Endothelial cell of umbilical vein (primary cell): ENCODE measurements around the gene IGSF23. TPM values are rescaled to one million over a fixed set of nuclear protein-coding genes. Genes with fewer than 3 reads are reported as not detected.

Experiments
- BruUV-seq: library from RNA; stranded (reverse); fragments of 400-500 nt; replicated peaks from 2 replicates; lab custom pipeline; 2021; lab: Mats Ljungman, UMichigan
- CTCF ChIA-PET: fragments of 300-600, 350-600 bp; sonication (Branson Sonifier 250); formaldehyde crosslinking; loops from one replicate; lab custom pipeline; 2021; ENCODE audit warnings: antibody characterized with exemption, inconsistent platforms; lab: Charles Lee
- POLR2A ChIA-PET: fragments of 300-600, 350-600 bp; sonication (Branson Sonifier 250); formaldehyde crosslinking; loops from one replicate; lab custom pipeline; 2021; ENCODE audit warnings: antibody characterized with exemption, inconsistent platforms; lab: Charles Lee
- DNase-seq: peaks from one replicate; pipeline ENCODE4 v3.0.0-alpha.2; 2011; ENCODE audit warnings: low read depth, low spot score
- FAIRE-seq: peaks from 2 replicates; lab custom pipeline; 2011; peaks lifted over from hg19 to GRCh38; lab: Jason Lieb, UNC
- H2AFZ ChIP-seq: 2 replicates; pipeline ENCODE4 v1.6.0; 2012; ENCODE audit warnings: low read depth, low read length, control low read depth, inconsistent platforms
- H3K27ac ChIP-seq: 2 replicates; pipeline ENCODE4 v1.5.1; 2011; ENCODE audit warnings: low read depth, mild to moderate bottlenecking, control low read depth, low read length, moderate library complexity; ENCODE audit not compliant: insufficient read depth
- H3K27me3 ChIP-seq, 2 experiments: 2 replicates each; pipeline versions ENCODE4 v1.6.0 to v1.6.1; 2011; ENCODE audit warnings: low read length in 2 of 2, mixed read lengths in 1 of 2; ENCODE audit not compliant: control insufficient read depth in 2 of 2, insufficient read depth in 2 of 2
- H3K36me3 ChIP-seq, 2 experiments: 2 replicates in 1 of 2; 3 replicates in 1 of 2; pipeline ENCODE4 v1.5.1; 2011; ENCODE audit warnings: low read length in 2 of 2, mild to moderate bottlenecking in 1 of 2, moderate library complexity in 1 of 2; ENCODE audit not compliant: control insufficient read depth in 2 of 2, insufficient read depth in 2 of 2; ENCODE audit errors: extremely low read depth in 1 of 2
- H3K4me1 ChIP-seq: 3 replicates; pipeline ENCODE4 v1.5.1; 2011; ENCODE audit warnings: mild to moderate bottlenecking, low read length; ENCODE audit not compliant: control insufficient read depth, insufficient read depth; ENCODE audit errors: extremely low read depth
- H3K4me2 ChIP-seq: 2 replicates; pipeline ENCODE4 v1.6.1; 2011; ENCODE audit warnings: low read length, control low read depth, mixed read lengths; ENCODE audit not compliant: insufficient read depth
- H3K4me3 ChIP-seq, 3 experiments: fragments of 200-600 bp in 1 of 3; sonication (generic), shearing (Covaris generic) in 1 of 3; replicated peaks in 1 of 3; 2 replicates each; pipeline ENCODE4 v1.5.1; 2011 to 2016; ENCODE audit warnings: control low read depth in 3 of 3, low read length in 3 of 3, mild to moderate bottlenecking in 2 of 3, inconsistent platforms in 1 of 3, low read depth in 1 of 3, moderate library complexity in 1 of 3; ENCODE audit not compliant: insufficient read depth in 1 of 3
- H3K79me2 ChIP-seq: 2 replicates; pipeline ENCODE4 v1.6.0; 2012; ENCODE audit warnings: low read length, inconsistent platforms; ENCODE audit not compliant: control insufficient read depth, insufficient read depth
- H3K9ac ChIP-seq: replicated peaks from 2 replicates; pipeline ENCODE3; 2011; ENCODE audit warnings: low read length, control low read depth; ENCODE audit not compliant: insufficient read depth; ENCODE audit errors: extremely low read depth
- H3K9me1 ChIP-seq: replicated peaks from 3 replicates; pipeline ENCODE4 v1.6.0; 2011; ENCODE audit warnings: mild to moderate bottlenecking, low read length; ENCODE audit not compliant: control insufficient read depth, insufficient read depth; ENCODE audit errors: extremely low read depth
- H3K9me3 ChIP-seq: replicated peaks from 2 replicates; pipeline ENCODE4 v1.5.1; 2012; ENCODE audit warnings: low read length, inconsistent platforms; ENCODE audit not compliant: control insufficient read depth, insufficient read depth
- H4K20me1 ChIP-seq: replicated peaks from 2 replicates; pipeline ENCODE3; 2011; ENCODE audit warnings: mild to moderate bottlenecking, low read length; ENCODE audit not compliant: control insufficient read depth, insufficient read depth; ENCODE audit errors: extremely low read depth
- EZH2 ChIP-seq: IDR thresholded peaks from 2 replicates; pipeline ENCODE4 v1.6.1; 2012; ENCODE audit warnings: borderline replicate concordance, low read depth, mild to moderate bottlenecking, moderate library complexity, low read length, inconsistent platforms; ENCODE audit not compliant: severe bottlenecking
- FOS ChIP-seq: IDR thresholded peaks from 2 replicates; pipeline ENCODE4 v1.6.1; 2011; ENCODE audit warnings: mild to moderate bottlenecking, low read length, moderate library complexity, borderline replicate concordance; ENCODE audit not compliant: insufficient read depth
- GATA2 ChIP-seq: IDR thresholded peaks from 2 replicates; pipeline ENCODE4 v1.7.0; 2011; ENCODE audit warnings: low read depth, mild to moderate bottlenecking, moderate library complexity, mixed read lengths, low read length; ENCODE audit not compliant: insufficient read length, insufficient read depth
- JUN ChIP-seq: IDR thresholded peaks from 2 replicates; pipeline ENCODE4 v1.6.1; 2011; ENCODE audit warnings: borderline replicate concordance, low read depth; ENCODE audit not compliant: insufficient read length, insufficient read depth
- MYC ChIP-seq: IDR thresholded peaks from one replicate; pipeline ENCODE4 v1.6.1; 2011; ENCODE audit warnings: mild to moderate bottlenecking, low read depth, low read length
- POLR2A ChIP-seq: IDR thresholded peaks from 2 replicates; pipeline ENCODE4 v1.6.1; 2012; ENCODE audit warnings: low read depth, mild to moderate bottlenecking, control low read depth, low read length
- POLR2AphosphoS5 ChIP-seq: IDR thresholded peaks from 2 replicates; pipeline ENCODE4 v1.6.1; 2012; ENCODE audit warnings: low read depth, mild to moderate bottlenecking, control low read depth, low read length, moderate library complexity; ENCODE audit not compliant: insufficient read depth
- dilution Hi-C: fragments of 300-500 bp; cut with MboI; formaldehyde crosslinking; loops from one replicate; pipeline ENCODE4 v1.15.0; 2019; ENCODE audit warnings: low sequenced_read_pairs; ENCODE audit not compliant: extremely low pct_ligation_motif_present
- intact Hi-C: fragments of 100-400 bp; cut with micrococcal nuclease; formaldehyde crosslinking; loops from one replicate; pipeline ENCODE4 v1.10.0; 2022
- polyA plus RNA-seq, 4 experiments: library from polyadenylated mRNA; depleted of rRNA in 3 of 4; stranded (reverse) in 3 of 4; unstranded in 1 of 4; fragments of >200 nt; gene quantifications; 2 replicates each; pipeline versions ENCODE4 v1.2.1 to v1.2.3, GENCODE V29; 2011 to 2012; ENCODE audit warnings: missing spikeins in 1 of 4
- total RNA-seq: library from RNA; stranded (reverse); gene quantifications from 2 replicates; pipeline ENCODE4 v1.2.3, GENCODE V29; 2021
- TF ChIP-seq, protein P1 (sequence below), 2 donors: IDR thresholded peaks; 1 replicate in 1 of 2; 2 replicates in 1 of 2; pipeline ENCODE4 v1.5.1; 2011; ENCODE audit warnings: low read length in 2 of 2, mild to moderate bottlenecking in 2 of 2, moderate library complexity in 2 of 2, control low read depth in 1 of 2, inconsistent platforms in 1 of 2, low read depth in 1 of 2; ENCODE audit not compliant: insufficient read depth in 1 of 2; ENCODE audit errors: extremely low read depth in 1 of 2
- TF ChIP-seq, protein P2 (sequence below): IDR thresholded peaks from 2 replicates; pipeline ENCODE4 v1.6.1; 2011; ENCODE audit not compliant: insufficient read depth, insufficient read length

Gene IGSF23
- total and polyA plus RNA-seq, 2 donors (not counting 3 experiments of a cell fraction or from before 2014, with no cell fraction given), result 0.73 TPM; not detected in 1

DNA sequence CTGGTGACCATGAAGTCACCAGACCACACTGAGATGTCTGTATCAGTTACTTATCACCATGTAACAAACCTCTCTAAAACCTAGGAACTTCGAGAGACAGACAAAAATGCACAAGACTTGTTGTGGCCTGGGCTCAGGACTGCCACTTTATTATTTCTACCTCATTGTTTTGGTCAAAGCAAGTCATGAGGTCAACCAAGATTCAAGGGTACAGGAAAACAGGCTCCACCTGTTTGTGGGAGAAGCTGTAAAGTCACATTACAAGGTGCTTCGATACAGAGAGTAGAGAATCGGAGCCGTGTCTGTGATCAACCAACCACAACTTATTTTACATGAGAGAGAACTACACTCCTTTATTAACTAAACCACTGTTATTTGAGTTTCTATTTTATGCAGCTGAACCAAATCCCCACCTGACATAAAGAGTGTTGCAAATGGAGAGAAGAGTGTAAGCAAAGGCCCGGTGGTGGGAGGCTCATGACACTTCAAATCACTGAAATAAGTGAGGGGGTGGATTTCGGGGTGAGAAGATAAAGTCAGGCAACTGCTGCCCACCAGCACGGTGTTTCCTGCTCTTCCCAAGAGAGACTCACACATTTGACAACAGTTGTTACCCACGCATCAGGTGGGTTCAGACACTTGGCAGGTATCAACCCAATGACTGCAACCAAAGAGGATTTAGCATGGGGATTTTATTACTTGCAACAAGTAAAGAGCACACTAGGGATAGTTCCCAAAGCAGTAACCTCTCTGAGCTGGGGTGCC, 39.0 kb upstream of the IGSF23 start:
- TF ChIP-seq JUN, result no peak
- TF ChIP-seq EZH2, result no peak
- TF ChIP-seq POLR2A, result no peak
- TF ChIP-seq FOS, result no peak
- TF ChIP-seq GATA2, result no peak
- H3K4me1 ChIP-seq, result no peaks in the 10 kb centered on the region
- H2AFZ ChIP-seq, result no peak overlapping the region
- no peaks in the 10 kb centered on the region for H4K20me1 ChIP-seq
- no peak overlapping the region for H3K27ac ChIP-seq
- no peaks in the 10 kb centered on the region for H3K79me2 ChIP-seq
- H3K36me3 ChIP-seq, result no peaks in the 10 kb centered on the region
- H3K9me1 ChIP-seq, result no peaks in the 10 kb centered on the region
- FAIRE-seq (no peak), DNase-seq (no peak)
- CTCF ChIA-PET, result interaction anchor here (0.6 to 2.3 kb wide), 6 partner anchors 9 to 196 kb away, joined by 3 to 14 read pairs (median 6); no protein-coding TSS in a partner anchor
- no peak overlapping the region for H3K9ac ChIP-seq
- peaks cover 0 to 3% of the 10 kb centered on the region in 2 experiments for H3K27me3 ChIP-seq
- no peak overlapping the region for H3K4me2 ChIP-seq
- BruUV-seq, result no TSS peak
- no peaks in the 10 kb centered on the region for H3K9me3 ChIP-seq
- dilution Hi-C loops (no loop called here), intact Hi-C loops (no loop called here)
- no peak overlapping the region for H3K4me3 ChIP-seq
- POLR2A ChIA-PET, result interaction anchor here (0.6 kb wide), 1 partner anchor 10 kb away, joined by 4 read pairs; no protein-coding TSS in a partner anchor

DNA sequence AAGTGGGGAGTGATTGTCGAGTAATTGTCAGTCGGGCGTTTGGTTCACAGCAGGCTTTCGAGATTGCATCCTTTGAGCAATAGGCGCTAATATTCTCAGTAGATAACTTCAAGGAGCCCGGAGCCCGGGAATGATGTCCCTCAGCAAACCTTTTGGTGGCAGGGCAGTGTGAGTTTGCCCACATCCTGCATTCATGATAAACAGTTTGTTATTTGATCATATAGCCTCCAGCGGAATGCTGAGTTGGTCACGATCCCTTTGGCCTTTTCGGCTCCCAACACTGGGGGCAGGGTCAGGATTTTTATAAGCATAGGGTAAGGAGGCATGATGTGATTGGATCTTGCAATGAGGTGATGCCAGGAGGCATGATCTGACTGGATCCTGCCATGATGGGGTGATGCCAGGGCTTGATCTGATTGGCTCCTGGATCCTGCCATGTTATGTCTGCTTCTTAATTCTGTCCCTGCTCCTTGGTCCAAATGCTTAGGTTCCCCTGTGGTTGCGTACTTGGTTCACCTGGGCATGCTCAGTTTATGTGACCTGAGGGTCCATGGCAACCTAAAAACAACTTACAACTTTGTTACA, 38.2 kb upstream of the IGSF23 start:
- dilution Hi-C loops, result no loop called here
- ChIA-PET POLR2A (no interaction called here), CTCF (interaction anchor here (2.3 kb wide), 1 partner anchor 83 kb away, joined by 14 read pairs; no protein-coding TSS in a partner anchor)
- Histone ChIP-seq H3K27me3 (no peaks in the 10 kb centered on the region), H4K20me1 (no peaks in the 10 kb centered on the region), H3K9ac (no peak overlapping the region), H3K27ac (no peak overlapping the region), H3K9me3 (no peaks in the 10 kb centered on the region), H3K4me2 (no peak overlapping the region), H3K9me1 (no peaks in the 10 kb centered on the region), H3K4me1 (no peaks in the 10 kb centered on the region), H3K79me2 (no peaks in the 10 kb centered on the region), H2AFZ (no peak overlapping the region), H3K4me3 (no peak overlapping the region), H3K36me3 (no peaks in the 10 kb centered on the region)
- FAIRE-seq (no peak), DNase-seq (no peak)
- BruUV-seq, result no TSS peak
- TF ChIP-seq POLR2A, result no peak
- no peak for TF ChIP-seq GATA2
- TF ChIP-seq MYC, result no peak
- TF ChIP-seq, protein P1, sequence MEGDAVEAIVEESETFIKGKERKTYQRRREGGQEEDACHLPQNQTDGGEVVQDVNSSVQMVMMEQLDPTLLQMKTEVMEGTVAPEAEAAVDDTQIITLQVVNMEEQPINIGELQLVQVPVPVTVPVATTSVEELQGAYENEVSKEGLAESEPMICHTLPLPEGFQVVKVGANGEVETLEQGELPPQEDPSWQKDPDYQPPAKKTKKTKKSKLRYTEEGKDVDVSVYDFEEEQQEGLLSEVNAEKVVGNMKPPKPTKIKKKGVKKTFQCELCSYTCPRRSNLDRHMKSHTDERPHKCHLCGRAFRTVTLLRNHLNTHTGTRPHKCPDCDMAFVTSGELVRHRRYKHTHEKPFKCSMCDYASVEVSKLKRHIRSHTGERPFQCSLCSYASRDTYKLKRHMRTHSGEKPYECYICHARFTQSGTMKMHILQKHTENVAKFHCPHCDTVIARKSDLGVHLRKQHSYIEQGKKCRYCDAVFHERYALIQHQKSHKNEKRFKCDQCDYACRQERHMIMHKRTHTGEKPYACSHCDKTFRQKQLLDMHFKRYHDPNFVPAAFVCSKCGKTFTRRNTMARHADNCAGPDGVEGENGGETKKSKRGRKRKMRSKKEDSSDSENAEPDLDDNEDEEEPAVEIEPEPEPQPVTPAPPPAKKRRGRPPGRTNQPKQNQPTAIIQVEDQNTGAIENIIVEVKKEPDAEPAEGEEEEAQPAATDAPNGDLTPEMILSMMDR (IDR thresholded peaks at IDR 0.05; ENCODE audit: extremely low read depth in 1 of 2, insufficient read depth in 1 of 2, low read depth in 1 of 2, low read length in 2 of 2), result no peak
- TF ChIP-seq, protein P2, sequence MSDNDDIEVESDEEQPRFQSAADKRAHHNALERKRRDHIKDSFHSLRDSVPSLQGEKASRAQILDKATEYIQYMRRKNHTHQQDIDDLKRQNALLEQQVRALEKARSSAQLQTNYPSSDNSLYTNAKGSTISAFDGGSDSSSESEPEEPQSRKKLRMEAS, result no peak
- no peak for TF ChIP-seq FOS
- no peak for TF ChIP-seq POLR2AphosphoS5
- no peak for TF ChIP-seq JUN
- no peak for TF ChIP-seq EZH2
- intact Hi-C loops, result no loop called here
